BJ (cell line): ENCODE measurements around the gene IQCE. TPM values are rescaled to one million over a fixed set of nuclear protein-coding genes. Genes with fewer than 3 reads are reported as not detected.

Source experiments
- CTCF ChIA-PET: fragments of 350-600 bp; formaldehyde crosslinking; extraction: SDS; loops from one replicate; lab custom pipeline; 2021; ENCODE audit warnings: antibody characterized with exemption, inconsistent platforms; lab: Yijun Ruan, JAX
- POLR2A ChIA-PET: fragments of 300-600 bp; sonication (Branson Sonifier 250); formaldehyde crosslinking; extraction: SDS; loops from one replicate; lab custom pipeline; 2021; ENCODE audit warnings: antibody characterized with exemption; lab: Charles Lee
- DNase-seq: peaks from one replicate; pipeline ENCODE4 v3.0.0-alpha.2; 2011; ENCODE audit warnings: low read depth
- H3K27me3 ChIP-seq: 2 replicates; pipeline ENCODE4 v1.6.0; 2011; ENCODE audit warnings: low read length; ENCODE audit not compliant: control insufficient read depth, insufficient read depth
- H3K36me3 ChIP-seq: 2 replicates; pipeline ENCODE4 v1.5.1; 2011; ENCODE audit warnings: low read length; ENCODE audit not compliant: control insufficient read depth, insufficient read depth
- H3K4me3 ChIP-seq: 2 replicates; pipeline ENCODE4 v1.5.1; 2011; ENCODE audit warnings: low read depth, mild to moderate bottlenecking, control low read depth, low read length
- CTCF ChIP-seq: IDR thresholded peaks from 2 replicates; pipeline ENCODE4 v1.5.1; 2011; ENCODE audit warnings: low read depth, mild to moderate bottlenecking, control low read depth, inconsistent platforms, low read length, moderate library complexity; ENCODE audit not compliant: insufficient read depth
- polyA plus RNA-seq: library from polyadenylated mRNA; depleted of rRNA; stranded (reverse); fragments of >200 nt; gene quantifications from 2 replicates; pipeline ENCODE4 v1.2.3, GENCODE V29; 2011

Gene IQCE
- polyA plus RNA-seq, 1 experiment: 9.9 TPM

- peaks cover 5% of the 10 kb centered on the region; the same call in 1 of the 2 replicates for H3K36me3 ChIP-seq
- 0 out of 2 replicates have a peak, but pooled peaks have one; percentile 14 for TF ChIP-seq CTCF
- peak; percentile 89 for DNase-seq
- ChIA-PET CTCF (interaction anchor here (1.5 kb wide), 1 partner anchor 13 kb away, joined by 3 read pairs; no protein-coding TSS in a partner anchor), POLR2A (no interaction called here)
- no peaks in the 10 kb centered on the region for H3K27me3 ChIP-seq
- H3K4me3 ChIP-seq: no peak overlapping the region
These were observed 82.9 kb downstream of the IQCE start for GRCh38 chr7:2641406-2642393.

- POLR2A ChIA-PET: no interaction called here
These were observed 84.8 kb downstream of the IQCE start for GRCh38 chr7:2643386-2644219.

GRCh38 chr7:2644220-2644561 is 85.4 kb downstream of the IQCE start:
- no peak for DNase-seq
- no peak for TF ChIP-seq CTCF
- peaks cover 17% of the 10 kb centered on the region for H3K36me3 ChIP-seq
- no peak overlapping the region for H3K4me3 ChIP-seq
- no peaks in the 10 kb centered on the region for H3K27me3 ChIP-seq
- CTCF ChIA-PET: interaction anchor here (1.5 to 1.6 kb wide), 3 partner anchors 9 to 221 kb away, joined by 3 to 6 read pairs (median 5); no protein-coding TSS in a partner anchor
- POLR2A ChIA-PET: no interaction called here

More at GRCh38 chr7:2643386-2644219, 84.8 kb downstream of the IQCE start:
- no peak for DNase-seq
- TF ChIP-seq CTCF: 0 out of 2 replicates have a peak, but pooled peaks have one; percentile 6
- CTCF ChIA-PET: interaction anchor here (1.5 kb wide), 2 partner anchors 9 to 27 kb away, joined by 5 to 6 read pairs; no protein-coding TSS in a partner anchor
- no peaks in the 10 kb centered on the region for H3K27me3 ChIP-seq
- no peak overlapping the region for H3K4me3 ChIP-seq
- H3K36me3 ChIP-seq: peaks cover 18% of the 10 kb centered on the region

- no peaks in the 10 kb centered on the region for H3K27me3 ChIP-seq
- POLR2A ChIA-PET: no interaction called here
- CTCF ChIA-PET: interaction anchor here (1.5 to 1.7 kb wide), 4 partner anchors 8 to 221 kb away, joined by 3 to 6 read pairs (median 4); no protein-coding TSS in a partner anchor
- TF ChIP-seq CTCF: no peak
- H3K4me3 ChIP-seq: no peak overlapping the region
- peaks cover 20% of the 10 kb centered on the region for H3K36me3 ChIP-seq
- no peak for DNase-seq
These were observed 85.9 kb downstream of the IQCE start for GRCh38 chr7:2644562-2645273.
